Kidney (tissue), 14 donors: ENCODE measurements around the gene MICAL2. TPM values are rescaled to one million over a fixed set of nuclear protein-coding genes. Genes with fewer than 3 reads are reported as not detected.

Experiments
- DNase-seq, 5 donors: peaks; one replicate each; pipeline ENCODE4 v3.0.0-alpha.2; 2013 to 2020
- FAIRE-seq: peaks from 2 replicates; lab custom pipeline; 2012; peaks lifted over from hg19 to GRCh38; lab: Jason Lieb, UNC
- H3K27ac ChIP-seq, 2 donors: one replicate each; pipeline ENCODE4 v1.7.0; 2013; ENCODE audit warnings: low read depth in 2 of 2, low read length in 2 of 2, inconsistent platforms in 1 of 2
- H3K27me3 ChIP-seq: one replicate; pipeline ENCODE4 v1.7.1; 2013; ENCODE audit warnings: low read length, inconsistent platforms; ENCODE audit not compliant: control insufficient read depth, insufficient read depth
- H3K36me3 ChIP-seq, 3 donors: one replicate each; pipeline versions ENCODE4 v1.7.0 to v1.7.1; 2013; ENCODE audit warnings: low read length in 3 of 3, control low read depth in 1 of 3, inconsistent platforms in 1 of 3; ENCODE audit not compliant: insufficient read depth in 3 of 3, control insufficient read depth in 2 of 3
- H3K4me1 ChIP-seq, 3 donors: one replicate each; pipeline versions ENCODE4 v1.7.0 to v1.7.1; 2013; ENCODE audit warnings: low read length in 3 of 3, inconsistent platforms in 1 of 3, low read depth in 1 of 3; ENCODE audit not compliant: control insufficient read depth in 2 of 3, insufficient read depth in 2 of 3
- H3K4me3 ChIP-seq, 3 donors: one replicate each; pipeline versions ENCODE4 v1.7.0 to v1.8.1; 2013; ENCODE audit warnings: low read length in 3 of 3, control low read depth in 1 of 3, inconsistent platforms in 1 of 3
- H3K9ac ChIP-seq, 3 donors: one replicate each; pipeline versions ENCODE4 v1.7.0 to v1.7.1; 2013; ENCODE audit warnings: low read length in 3 of 3, control low read depth in 1 of 3, inconsistent platforms in 1 of 3
- H3K9me3 ChIP-seq, 3 donors: one replicate each; pipeline versions ENCODE4 v1.7.0 to v1.7.1; 2013; ENCODE audit warnings: low read length in 3 of 3, control low read depth in 1 of 3, inconsistent platforms in 1 of 3; ENCODE audit not compliant: control insufficient read depth in 2 of 3, insufficient read depth in 1 of 3
- CTCF ChIP-seq: IDR thresholded peaks from 3 replicates; pipeline ENCODE4 v1.5.1; 2012; ENCODE audit warnings: mild to moderate bottlenecking, moderate library complexity, borderline replicate concordance; ENCODE audit not compliant: insufficient read depth; ENCODE audit errors: extremely low read depth
- intact Hi-C: fragments of 100-400 bp; cut with DNase I; formaldehyde crosslinking; loops from one replicate; pipeline ENCODE4 v1.11.1; 2022
- polyA plus RNA-seq: library from polyadenylated mRNA; stranded (reverse); fragments of 350-450 nt; fragmentation: Illumina TruSeq; extraction: RNeasy Lipid Tissue Mini Kit (QIAGEN cat#74804); gene quantifications from one replicate; pipeline ENCODE4 v1.2.3, GENCODE V29; 2014; ENCODE audit warnings: low read depth, low replicate concordance; ENCODE audit not compliant: insufficient read depth
- total RNA-seq: library from RNA; stranded (reverse); fragmentation: NEBNext Ultra II Directional; extraction: Animal tissue kit (Norgen Biotek cat#: 25700); gene quantifications from one replicate; pipeline ENCODE4 v1.2.1, GENCODE V29; 2021
- donor health status: control.
- donor health status: control.
- donor health status: control.
- donor health status: control.
- donor health status: control.
- donor health status: DM: yes; HTN: yes; CAD: no.
- donor health status: Normal renal cell carcinoma (clear cell type).

MICAL2 gene
- total and polyA plus RNA-seq, 2 donors from 2014 or later: 7.8 to 64.5 TPM

GRCh38 chr11:12188548-12189317, 78.3 kb downstream of the MICAL2 start:
- H3K4me1 ChIP-seq: no peaks in the 10 kb centered on the region
- DNase-seq (no peak), FAIRE-seq (no peak)
- H3K27ac ChIP-seq: no peak overlapping the region
- no peak overlapping the region for H3K4me3 ChIP-seq
- intact Hi-C loops: no loop called here
- H3K36me3 ChIP-seq: no peaks in the 10 kb centered on the region
- no peaks in the 10 kb centered on the region for H3K9me3 ChIP-seq
- H3K9ac ChIP-seq: no peak overlapping the region
- no peaks in the 10 kb centered on the region for H3K27me3 ChIP-seq
- TF ChIP-seq CTCF: no peak

- DNase-seq (no peak), FAIRE-seq (no peak)
- Histone ChIP-seq H3K27ac (no peak overlapping the region), H3K9ac (no peak overlapping the region), H3K27me3 (no peaks in the 10 kb centered on the region), H3K9me3 (no peaks in the 10 kb centered on the region), H3K36me3 (no peaks in the 10 kb centered on the region), H3K4me1 (no peaks in the 10 kb centered on the region), H3K4me3 (no peak overlapping the region)
- intact Hi-C loops: no loop called here
- no peak for TF ChIP-seq CTCF
Observed at GRCh38 chr11:12189543-12190235, 79.3 kb downstream of the MICAL2 start.

GRCh38 chr11:12190511-12190910, 80.1 kb downstream of the MICAL2 start:
- Histone ChIP-seq H3K4me3 (no peak overlapping the region), H3K9ac (no peak overlapping the region), H3K9me3 (no peaks in the 10 kb centered on the region), H3K27ac (no peak overlapping the region), H3K4me1 (no peaks in the 10 kb centered on the region), H3K27me3 (no peaks in the 10 kb centered on the region), H3K36me3 (no peaks in the 10 kb centered on the region)
- no peak for DNase-seq
- TF ChIP-seq CTCF: no peak
- FAIRE-seq: no peak
- intact Hi-C loops: no loop called here
